Loucy (cell line): ENCODE measurements around the gene HMG20B.

Source experiments
- EZH2phosphoT487 ChIP-seq: fragments of 200-600 bp; IDR thresholded peaks from 2 replicates; pipeline ENCODE4 v1.6.1; 2018; ENCODE audit warnings: antibody characterized with exemption, mild to moderate bottlenecking, moderate library complexity, borderline replicate concordance
- TF ChIP-seq, protein P1 (sequence below): fragments of 200-600 bp; sonication (generic); conservative IDR thresholded peaks from 2 replicates; pipeline ENCODE4 v1.5.1; 2014; ENCODE audit warnings: mild to moderate bottlenecking, antibody characterized with exemption, low read length

DNA sequence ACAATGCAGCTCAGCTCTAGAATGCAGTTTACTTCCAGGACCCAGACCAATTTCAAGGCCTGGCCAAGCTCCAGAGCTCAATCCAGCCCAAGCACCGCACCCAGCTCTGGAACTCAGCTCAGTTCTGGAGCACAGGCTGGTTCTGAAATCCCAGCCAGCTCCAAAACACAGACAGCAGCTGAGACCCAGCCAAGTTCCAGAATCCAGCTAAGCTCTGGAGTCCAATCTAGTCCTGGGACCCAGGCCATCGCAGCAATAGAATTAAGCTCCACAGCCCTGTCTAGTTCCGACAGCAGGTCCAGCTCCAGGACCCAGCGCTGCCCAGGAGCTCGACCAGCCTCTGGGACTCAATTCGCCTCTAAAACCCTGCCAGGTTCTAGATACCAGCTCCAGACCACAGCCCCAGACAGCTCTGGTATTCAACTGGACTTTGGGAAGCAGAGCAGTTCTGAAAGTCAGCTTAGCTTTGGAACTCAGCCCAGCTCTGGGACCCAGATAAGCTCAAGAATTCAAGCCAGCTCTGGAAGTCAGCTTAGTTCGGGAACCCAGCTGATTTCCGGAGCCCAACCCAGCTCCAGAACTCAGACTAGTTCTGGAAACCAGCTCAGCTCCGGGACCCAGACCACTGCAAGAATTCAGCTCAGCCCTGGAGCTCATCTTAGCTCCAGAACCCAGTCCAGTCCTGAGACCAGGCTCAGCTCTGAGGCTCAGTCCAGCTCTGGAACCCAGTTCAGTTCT is 19.3 kb downstream of the HMG20B start:
- TF ChIP-seq, protein P1, sequence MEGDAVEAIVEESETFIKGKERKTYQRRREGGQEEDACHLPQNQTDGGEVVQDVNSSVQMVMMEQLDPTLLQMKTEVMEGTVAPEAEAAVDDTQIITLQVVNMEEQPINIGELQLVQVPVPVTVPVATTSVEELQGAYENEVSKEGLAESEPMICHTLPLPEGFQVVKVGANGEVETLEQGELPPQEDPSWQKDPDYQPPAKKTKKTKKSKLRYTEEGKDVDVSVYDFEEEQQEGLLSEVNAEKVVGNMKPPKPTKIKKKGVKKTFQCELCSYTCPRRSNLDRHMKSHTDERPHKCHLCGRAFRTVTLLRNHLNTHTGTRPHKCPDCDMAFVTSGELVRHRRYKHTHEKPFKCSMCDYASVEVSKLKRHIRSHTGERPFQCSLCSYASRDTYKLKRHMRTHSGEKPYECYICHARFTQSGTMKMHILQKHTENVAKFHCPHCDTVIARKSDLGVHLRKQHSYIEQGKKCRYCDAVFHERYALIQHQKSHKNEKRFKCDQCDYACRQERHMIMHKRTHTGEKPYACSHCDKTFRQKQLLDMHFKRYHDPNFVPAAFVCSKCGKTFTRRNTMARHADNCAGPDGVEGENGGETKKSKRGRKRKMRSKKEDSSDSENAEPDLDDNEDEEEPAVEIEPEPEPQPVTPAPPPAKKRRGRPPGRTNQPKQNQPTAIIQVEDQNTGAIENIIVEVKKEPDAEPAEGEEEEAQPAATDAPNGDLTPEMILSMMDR = no peak
- TF ChIP-seq EZH2phosphoT487 = no peak
